ENCODE measurements around the gene OR2T35. TPM values are rescaled to one million over a fixed set of nuclear protein-coding genes. Genes with fewer than 3 reads are reported as not detected.

The OR2T35 gene
- total and polyA plus RNA-seq, 9 donors: 0.27 TPM; not detected in 8

DNA sequence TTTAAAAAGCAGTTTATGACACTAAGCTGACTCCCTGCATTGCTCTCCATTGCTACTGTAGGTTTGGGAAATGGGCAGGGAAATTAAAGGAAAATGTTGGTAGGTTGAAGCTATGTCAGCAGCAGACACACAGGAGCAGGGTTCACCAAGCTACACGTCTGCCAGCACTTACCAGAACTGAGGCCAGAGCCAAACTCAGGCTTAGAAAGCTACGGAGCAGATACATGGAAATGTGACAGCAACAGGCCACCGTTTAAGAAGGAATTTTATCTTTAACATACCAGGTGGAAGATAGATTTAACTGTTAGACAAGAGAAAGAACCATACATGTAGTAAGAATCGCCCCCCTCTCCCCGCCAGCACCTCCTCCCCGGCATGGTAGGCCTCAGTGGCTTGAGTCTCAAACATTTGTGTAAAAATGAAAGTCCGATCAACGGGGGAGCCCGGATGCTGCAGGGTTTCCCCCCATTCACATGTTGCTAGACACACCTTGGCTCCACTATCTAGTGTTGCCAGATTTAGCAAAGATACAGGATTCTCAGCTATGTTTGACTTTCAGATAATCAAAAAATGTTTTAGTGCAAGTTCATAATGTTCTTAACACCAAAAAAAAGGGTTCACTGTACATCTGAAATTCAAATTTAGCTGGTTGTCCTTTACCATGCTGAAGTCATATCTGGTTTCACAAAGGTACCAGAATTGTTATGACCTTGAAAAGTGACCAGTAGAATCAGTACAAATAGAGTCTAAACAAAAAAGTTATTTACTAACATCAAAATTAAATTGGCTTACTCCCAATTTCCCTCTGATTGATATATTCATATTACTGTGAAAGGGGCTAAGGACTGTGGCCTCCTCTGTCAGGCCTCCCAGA is 16.9 kb downstream of the OR2T35 start:
- DNase-seq: no peak
- Histone ChIP-seq H3K27ac (ENCODE audit: low read length) (no peak overlapping the region), H3K4me1 (ENCODE audit: control insufficient read depth, insufficient read depth, low read length) (no peaks in the 10 kb centered on the region), H3K4me3 (ENCODE audit: low read length) (no peak overlapping the region), H3K9me3 (replicated peaks; ENCODE audit: control insufficient read depth, low read depth, low read length) (peaks cover 19% of the 10 kb centered on the region), H3K27me3 (ENCODE audit: control insufficient read depth, insufficient read depth, low read length) (no peaks in the 10 kb centered on the region), H3K36me3 (ENCODE audit: control insufficient read depth, insufficient read depth, low read length) (no peaks in the 10 kb centered on the region)
- WGBS (ENCODE audit: insufficient coverage): 72% methylated on average over 5 of the region's 9 CpGs

- Histone ChIP-seq H3K9me3 (replicated peaks; ENCODE audit: control insufficient read depth, low read depth, low read length) (peaks cover 23% of the 10 kb centered on the region), H3K27ac (ENCODE audit: low read length) (no peak overlapping the region)
These were observed 19.1 kb downstream of the OR2T35 start for GRCh38 chr1:248625971-248626370.

DNA sequence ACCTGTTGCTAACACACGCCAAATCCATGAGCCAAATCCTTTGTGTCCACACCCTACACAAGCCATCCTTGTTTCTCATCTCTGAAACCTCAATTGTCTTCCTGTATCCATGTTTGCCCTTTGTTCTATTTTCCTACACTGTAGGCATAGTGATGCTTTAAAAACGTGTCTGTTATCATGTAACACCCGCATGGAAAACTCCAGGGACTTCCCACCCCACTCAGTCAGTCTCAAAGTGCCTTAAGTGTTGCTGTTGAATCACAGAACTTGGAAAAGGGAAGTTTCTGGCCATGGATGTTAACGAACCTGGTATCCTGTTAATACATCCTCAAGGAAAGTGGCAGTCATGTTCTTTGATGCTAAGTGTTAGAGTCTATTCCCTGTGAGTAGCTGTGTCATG is 19.9 kb downstream of the OR2T35 start:
- 90% methylated on average over 1 of the region's 4 CpGs for WGBS (ENCODE audit: insufficient coverage)
- H3K27me3 ChIP-seq (ENCODE audit: control insufficient read depth, insufficient read depth, low read length): no peaks in the 10 kb centered on the region
- no peaks in the 10 kb centered on the region for H3K36me3 ChIP-seq (ENCODE audit: control insufficient read depth, insufficient read depth, low read length)
- H3K9me3 ChIP-seq (replicated peaks; ENCODE audit: control insufficient read depth, low read depth, low read length): peaks cover 21% of the 10 kb centered on the region
- no peak overlapping the region for H3K4me3 ChIP-seq (ENCODE audit: low read length)
- H3K4me1 ChIP-seq (ENCODE audit: control insufficient read depth, insufficient read depth, low read length): no peaks in the 10 kb centered on the region
- DNase-seq: no peak
- H3K27ac ChIP-seq (ENCODE audit: low read length): no peak overlapping the region

More at GRCh38 chr1:248625971-248626370, 19.1 kb downstream of the OR2T35 start:
- no peaks in the 10 kb centered on the region for H3K27me3 ChIP-seq (ENCODE audit: control insufficient read depth, insufficient read depth, low read length)
- no peak overlapping the region for H3K4me3 ChIP-seq (ENCODE audit: low read length)
- 72% methylated on average over 3 of the region's 5 CpGs for WGBS (ENCODE audit: insufficient coverage)
- no peak for DNase-seq
- H3K4me1 ChIP-seq (ENCODE audit: control insufficient read depth, insufficient read depth, low read length): no peaks in the 10 kb centered on the region
- H3K36me3 ChIP-seq (ENCODE audit: control insufficient read depth, insufficient read depth, low read length): no peaks in the 10 kb centered on the region

- H3K4me1 ChIP-seq (ENCODE audit: control insufficient read depth, insufficient read depth, low read length): no peaks in the 10 kb centered on the region
- peaks cover 15% of the 10 kb centered on the region for H3K9me3 ChIP-seq (replicated peaks; ENCODE audit: control insufficient read depth, low read depth, low read length)
- no peaks in the 10 kb centered on the region for H3K27me3 ChIP-seq (ENCODE audit: control insufficient read depth, insufficient read depth, low read length)
- no peak for DNase-seq
- WGBS (ENCODE audit: insufficient coverage): 74% methylated on average over 4 of the region's 4 CpGs
- no peak overlapping the region for H3K4me3 ChIP-seq (ENCODE audit: low read length)
- H3K36me3 ChIP-seq (ENCODE audit: control insufficient read depth, insufficient read depth, low read length): no peaks in the 10 kb centered on the region
- no peak overlapping the region for H3K27ac ChIP-seq (ENCODE audit: low read length)
These were observed 22.5 kb downstream of the OR2T35 start for GRCh38 chr1:248622570-248623001.

- 54% methylated on average over 2 of the region's 7 CpGs for WGBS (ENCODE audit: insufficient coverage)
- H3K4me1 ChIP-seq (ENCODE audit: control insufficient read depth, insufficient read depth, low read length): no peaks in the 10 kb centered on the region
- no peak overlapping the region for H3K4me3 ChIP-seq (ENCODE audit: low read length)
- H3K27ac ChIP-seq (ENCODE audit: low read length): no peak overlapping the region
- no peaks in the 10 kb centered on the region for H3K36me3 ChIP-seq (ENCODE audit: control insufficient read depth, insufficient read depth, low read length)
- no peaks in the 10 kb centered on the region for H3K27me3 ChIP-seq (ENCODE audit: control insufficient read depth, insufficient read depth, low read length)
- peaks cover 10% of the 10 kb centered on the region for H3K9me3 ChIP-seq (replicated peaks; ENCODE audit: control insufficient read depth, low read depth, low read length)
- DNase-seq: no peak
These were observed 23.3 kb downstream of the OR2T35 start for GRCh38 chr1:248621770-248622169.

DNA sequence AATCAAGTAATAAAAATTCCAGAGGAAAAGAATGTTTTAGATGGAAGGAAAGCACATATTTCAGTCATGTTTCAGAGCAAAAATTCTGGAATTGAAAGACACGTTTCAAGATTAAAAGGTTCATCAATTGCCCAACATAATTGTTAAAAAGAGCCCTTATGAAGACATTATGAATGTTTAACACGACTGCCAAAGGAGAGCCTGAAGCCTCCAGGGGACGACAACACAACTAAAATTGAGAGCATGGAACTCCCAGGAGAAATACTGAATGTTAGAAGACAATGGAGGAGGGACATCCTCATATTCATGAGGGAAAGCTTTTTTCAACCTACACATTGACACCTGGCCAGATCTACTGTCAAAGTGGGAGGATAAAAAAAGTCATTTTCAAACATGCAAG is 26.2 kb downstream of the OR2T35 start:
- peak; percentile 1 for DNase-seq
- no CpG with 5 or more reads among the region's 3 CpGs for WGBS (ENCODE audit: insufficient coverage)
- Histone ChIP-seq H3K4me3 (ENCODE audit: low read length) (no peak overlapping the region), H3K36me3 (ENCODE audit: control insufficient read depth, insufficient read depth, low read length) (no peaks in the 10 kb centered on the region), H3K4me1 (ENCODE audit: control insufficient read depth, insufficient read depth, low read length) (no peaks in the 10 kb centered on the region), H3K9me3 (replicated peaks; ENCODE audit: control insufficient read depth, low read depth, low read length) (peaks cover 7% of the 10 kb centered on the region), H3K27me3 (ENCODE audit: control insufficient read depth, insufficient read depth, low read length) (no peaks in the 10 kb centered on the region), H3K27ac (ENCODE audit: low read length) (no peak overlapping the region)

DNA sequence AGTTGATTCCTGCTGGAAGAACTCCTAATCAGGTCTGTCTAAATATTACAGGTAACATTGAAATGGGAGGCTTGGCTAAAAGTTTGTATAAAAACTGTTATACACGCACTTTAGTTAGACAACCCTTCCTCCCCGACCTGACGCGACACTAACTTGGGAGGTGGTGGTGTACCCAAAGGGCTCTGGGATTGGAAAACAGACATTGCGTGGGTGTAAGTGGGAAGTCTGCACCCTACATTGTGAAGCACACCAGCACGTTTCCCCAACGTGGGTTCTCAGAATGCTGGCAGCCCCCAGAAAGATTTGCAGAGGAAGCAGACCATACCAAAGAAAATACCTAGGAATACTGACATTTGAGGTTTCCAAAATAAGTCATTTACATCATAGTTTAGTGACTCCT is 27.0 kb downstream of the OR2T35 start:
- Histone ChIP-seq H3K9me3 (replicated peaks; ENCODE audit: control insufficient read depth, low read depth, low read length) (peaks cover 7% of the 10 kb centered on the region), H3K27ac (ENCODE audit: low read length) (no peak overlapping the region), H3K4me1 (ENCODE audit: control insufficient read depth, insufficient read depth, low read length) (no peaks in the 10 kb centered on the region), H3K36me3 (ENCODE audit: control insufficient read depth, insufficient read depth, low read length) (no peaks in the 10 kb centered on the region), H3K4me3 (ENCODE audit: low read length) (no peak overlapping the region), H3K27me3 (ENCODE audit: control insufficient read depth, insufficient read depth, low read length) (no peaks in the 10 kb centered on the region)
- no peak for DNase-seq
- whole genome bisulfite sequencing (ENCODE audit: insufficient coverage): 95% methylated on average over 4 of the region's 7 CpGs

DNA sequence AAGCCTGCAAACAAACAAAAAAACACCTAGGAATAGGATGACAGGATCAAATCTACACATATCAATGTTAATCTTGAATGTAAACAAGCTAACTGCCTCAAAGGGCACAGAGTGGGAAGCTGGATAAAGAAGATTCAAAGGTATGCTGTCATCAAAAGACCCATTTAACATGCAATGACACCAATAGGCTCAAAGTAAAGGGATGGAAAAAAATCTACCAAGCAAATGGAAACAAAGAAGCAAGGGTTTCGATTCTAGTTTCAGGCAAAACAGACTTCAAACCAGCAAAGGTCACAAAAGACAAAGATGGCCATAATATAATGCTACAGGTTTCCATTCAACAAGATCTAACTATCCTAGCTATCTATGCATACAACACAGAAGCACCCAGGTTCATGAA is 31.3 kb downstream of the OR2T35 start:
- no CpG with 5 or more reads among the region's 1 CpG for WGBS (ENCODE audit: insufficient coverage)
- Histone ChIP-seq H3K27ac (ENCODE audit: low read length) (no peak overlapping the region), H3K27me3 (ENCODE audit: control insufficient read depth, insufficient read depth, low read length) (no peaks in the 10 kb centered on the region), H3K4me1 (ENCODE audit: control insufficient read depth, insufficient read depth, low read length) (no peaks in the 10 kb centered on the region), H3K9me3 (replicated peaks; ENCODE audit: control insufficient read depth, low read depth, low read length) (peaks cover 17% of the 10 kb centered on the region), H3K4me3 (ENCODE audit: low read length) (no peak overlapping the region), H3K36me3 (ENCODE audit: control insufficient read depth, insufficient read depth, low read length) (no peaks in the 10 kb centered on the region)
- DNase-seq: no peak

DNA sequence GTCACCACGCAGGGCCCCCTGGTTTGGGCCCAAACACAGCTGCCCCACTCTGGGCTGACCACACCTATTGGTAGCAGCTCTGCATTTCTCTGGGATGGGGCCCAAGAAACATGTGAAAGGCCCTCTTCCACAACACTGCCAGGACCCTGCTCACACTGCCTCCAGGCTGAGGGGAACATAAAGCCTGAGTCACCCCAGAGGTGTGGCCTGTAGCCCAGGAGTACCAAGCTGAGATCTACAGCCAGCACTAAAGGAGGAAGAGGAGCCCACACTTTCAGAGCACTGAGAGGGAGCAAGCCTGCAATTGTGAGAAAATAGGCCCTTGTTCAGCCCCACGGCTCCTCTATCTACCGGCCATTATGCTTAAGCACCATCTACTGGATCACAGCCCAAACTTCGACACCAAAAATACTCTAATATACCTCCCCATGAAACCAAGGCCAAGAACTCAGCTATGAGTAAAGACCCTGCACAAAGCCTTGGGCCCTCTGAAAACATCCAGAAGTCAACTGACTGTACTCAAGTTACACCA is 33.1 kb downstream of the OR2T35 start:
- peaks cover 17% of the 10 kb centered on the region for H3K9me3 ChIP-seq (replicated peaks; ENCODE audit: control insufficient read depth, low read depth, low read length)
- no peaks in the 10 kb centered on the region for H3K36me3 ChIP-seq (ENCODE audit: control insufficient read depth, insufficient read depth, low read length)
- no peak overlapping the region for H3K4me3 ChIP-seq (ENCODE audit: low read length)
- DNase-seq: no peak
- no peak overlapping the region for H3K27ac ChIP-seq (ENCODE audit: low read length)
- no peaks in the 10 kb centered on the region for H3K4me1 ChIP-seq (ENCODE audit: control insufficient read depth, insufficient read depth, low read length)
- WGBS (ENCODE audit: insufficient coverage): 92% methylated on average over 2 of the region's 4 CpGs
- no peaks in the 10 kb centered on the region for H3K27me3 ChIP-seq (ENCODE audit: control insufficient read depth, insufficient read depth, low read length)

GRCh38 chr1:248610301-248610700 is 34.8 kb downstream of the OR2T35 start:
- no peaks in the 10 kb centered on the region for H3K4me1 ChIP-seq (ENCODE audit: control insufficient read depth, insufficient read depth, low read length)
- DNase-seq: no peak
- H3K27ac ChIP-seq (ENCODE audit: low read length): no peak overlapping the region
- no CpG with 5 or more reads among the region's 3 CpGs for WGBS (ENCODE audit: insufficient coverage)
- H3K27me3 ChIP-seq (ENCODE audit: control insufficient read depth, insufficient read depth, low read length): no peaks in the 10 kb centered on the region
- peaks cover 17% of the 10 kb centered on the region for H3K9me3 ChIP-seq (replicated peaks; ENCODE audit: control insufficient read depth, low read depth, low read length)
- H3K4me3 ChIP-seq (ENCODE audit: low read length): no peak overlapping the region
- no peaks in the 10 kb centered on the region for H3K36me3 ChIP-seq (ENCODE audit: control insufficient read depth, insufficient read depth, low read length)
